NCI-H524 (cell line): ENCODE results near the gene PDHA1.

ENCODE experiments used
- DNase-seq, 2 experiments: peaks; one replicate each; lab custom pipeline; 2025; lab: John Stamatoyannopoulos, UW

The PDHA1 gene

GRCh38 chrX:19343535-19344408 lies at the start of gene PDHA1:
Gene PDHA1, plus strand, starts transcription at chrX:19343927. Its CDS starts 111 bp downstream, at chrX:19344038.
- DNase-seq, result peak; percentile 95 to 97

GRCh38 chrX:19303256-19303880 lies 40.4 kb upstream of the PDHA1 start:
- no peak for DNase-seq

- DNase-seq, result no peak
Measured at GRCh38 chrX:19326567-19326966, 17.2 kb upstream of the PDHA1 start.

GRCh38 chrX:19331831-19332230 lies 11.9 kb upstream of the PDHA1 start:
- DNase-seq, result no peak

GRCh38 chrX:19332983-19333382 lies 10.7 kb upstream of the PDHA1 start:
- peak; percentile 71 to 75 for DNase-seq

- peak in 1 of 2 experiments; percentile 53 for DNase-seq
Measured at GRCh38 chrX:19334945-19335626, 8.6 kb upstream of the PDHA1 start.

GRCh38 chrX:19342331-19342906 lies 1.3 kb upstream of the PDHA1 start:
- peak; percentile 60 to 70 for DNase-seq

- peak in 1 of 2 experiments; percentile 63 for DNase-seq
Measured at GRCh38 chrX:19343085-19343534, 617 bp upstream of the PDHA1 start.

GRCh38 chrX:19344661-19345060 lies 934 bp downstream of the PDHA1 start:
- peak in 1 of 2 experiments; percentile 34 for DNase-seq

- DNase-seq, result no peak
Measured at GRCh38 chrX:19347916-19348315, 4.2 kb downstream of the PDHA1 start.

GRCh38 chrX:19349264-19349663 lies 5.5 kb downstream of the PDHA1 start:
- DNase-seq, result no peak

- no peak for DNase-seq
Measured at GRCh38 chrX:19350941-19351384, 7.2 kb downstream of the PDHA1 start.

GRCh38 chrX:19354625-19355024 lies 10.9 kb downstream of the PDHA1 start:
- DNase-seq, result no peak

GRCh38 chrX:19358521-19358920 lies 14.8 kb downstream of the PDHA1 start:
- no peak for DNase-seq

- DNase-seq, result no peak
Measured at GRCh38 chrX:19360903-19361302, 17.2 kb downstream of the PDHA1 start.

- DNase-seq, result no peak
Measured at GRCh38 chrX:19361701-19362100, 18.0 kb downstream of the PDHA1 start.

- no peak for DNase-seq
Measured at GRCh38 chrX:19368576-19368975, 24.8 kb downstream of the PDHA1 start.

- no peak for DNase-seq
Measured at GRCh38 chrX:19370061-19370460, 26.3 kb downstream of the PDHA1 start.

- DNase-seq, result peak; percentile 76 to 84
Measured at GRCh38 chrX:19372170-19372546, 28.4 kb downstream of the PDHA1 start.

- DNase-seq, result peak; percentile 42 to 59
Measured at GRCh38 chrX:19372547-19373331, 29.0 kb downstream of the PDHA1 start.

GRCh38 chrX:19373351-19373891 lies 29.7 kb downstream of the PDHA1 start:
- peak in 1 of 2 experiments; percentile 56 for DNase-seq
